ENCODE data around the gene ZEB2. TPM values are rescaled to one million over a fixed set of nuclear protein-coding genes. Genes with fewer than 3 reads are reported as not detected.

Gene ZEB2
- total and polyA plus RNA-seq, 2 donors from 2014 or later = 8.3 to 136 TPM

DNA sequence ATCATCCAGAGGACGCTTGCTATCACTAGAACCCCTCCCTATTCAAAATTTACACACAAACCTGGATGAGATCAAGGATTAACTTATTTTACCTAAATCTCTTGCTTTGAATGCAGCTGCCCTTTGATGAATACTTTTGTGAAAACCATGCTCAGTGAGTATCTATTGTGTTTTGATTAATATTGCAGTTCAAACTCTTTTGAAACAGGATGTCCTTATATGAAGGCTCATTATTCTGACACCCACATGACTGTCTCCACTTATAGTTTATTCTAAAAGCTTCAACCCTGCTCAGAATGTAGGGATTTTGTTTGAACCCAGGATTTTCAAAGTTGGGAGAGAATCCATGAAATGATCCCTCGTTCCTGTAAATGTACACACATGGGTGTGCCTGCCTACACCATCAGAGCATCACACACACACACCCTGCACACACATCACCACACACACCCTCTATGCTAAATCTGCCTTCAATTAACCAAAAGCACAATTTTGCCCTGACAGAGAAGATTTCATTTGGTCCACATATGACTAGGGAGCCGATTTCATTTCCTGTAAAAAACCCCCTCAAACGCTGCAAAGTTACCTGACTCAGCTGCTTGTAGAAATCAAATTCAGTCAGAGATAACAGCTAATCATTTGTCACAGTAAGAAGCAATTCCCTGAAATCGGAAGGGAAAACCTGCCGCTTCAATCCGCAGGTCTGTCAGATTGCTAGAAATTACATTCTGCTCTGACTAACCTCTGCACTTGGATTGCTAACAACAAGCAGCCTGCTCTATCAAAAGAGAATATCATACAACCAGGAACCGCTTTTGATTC lies 65.2 kb downstream of the ZEB2 start:
- no peaks in the 10 kb centered on the region for H3K36me3 ChIP-seq (ENCODE audit: control insufficient read depth in 2 of 3, insufficient read depth in 3 of 3, low read length in 3 of 3)
- H3K4me1 ChIP-seq (ENCODE audit: control insufficient read depth in 2 of 3, insufficient read depth in 2 of 3, low read depth in 1 of 3, low read length in 3 of 3) = peaks cover 3 to 12% (median 8%) of the 10 kb centered on the region in 3 donors
- no peak for FAIRE-seq
- peak overlapping the region in 2 of 3 donors; percentile 2 to 26 for H3K4me3 ChIP-seq (ENCODE audit: low read length in 3 of 3)
- H3K9ac ChIP-seq (ENCODE audit: low read length in 3 of 3) = peak overlapping the region in 1 of 3 donors; percentile 8
- no peak for DNase-seq
- intact Hi-C loops (cut with DNase I) = no loop called here
- TF ChIP-seq, protein P1, sequence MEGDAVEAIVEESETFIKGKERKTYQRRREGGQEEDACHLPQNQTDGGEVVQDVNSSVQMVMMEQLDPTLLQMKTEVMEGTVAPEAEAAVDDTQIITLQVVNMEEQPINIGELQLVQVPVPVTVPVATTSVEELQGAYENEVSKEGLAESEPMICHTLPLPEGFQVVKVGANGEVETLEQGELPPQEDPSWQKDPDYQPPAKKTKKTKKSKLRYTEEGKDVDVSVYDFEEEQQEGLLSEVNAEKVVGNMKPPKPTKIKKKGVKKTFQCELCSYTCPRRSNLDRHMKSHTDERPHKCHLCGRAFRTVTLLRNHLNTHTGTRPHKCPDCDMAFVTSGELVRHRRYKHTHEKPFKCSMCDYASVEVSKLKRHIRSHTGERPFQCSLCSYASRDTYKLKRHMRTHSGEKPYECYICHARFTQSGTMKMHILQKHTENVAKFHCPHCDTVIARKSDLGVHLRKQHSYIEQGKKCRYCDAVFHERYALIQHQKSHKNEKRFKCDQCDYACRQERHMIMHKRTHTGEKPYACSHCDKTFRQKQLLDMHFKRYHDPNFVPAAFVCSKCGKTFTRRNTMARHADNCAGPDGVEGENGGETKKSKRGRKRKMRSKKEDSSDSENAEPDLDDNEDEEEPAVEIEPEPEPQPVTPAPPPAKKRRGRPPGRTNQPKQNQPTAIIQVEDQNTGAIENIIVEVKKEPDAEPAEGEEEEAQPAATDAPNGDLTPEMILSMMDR (IDR thresholded peaks at IDR 0.05; ENCODE audit: borderline replicate concordance, extremely low read depth, insufficient read depth) = no peak
- peak overlapping the region in 1 of 2 donors; percentile 63 for H3K27ac ChIP-seq (ENCODE audit: low read depth in 2 of 2, low read length in 2 of 2)
- H3K9me3 ChIP-seq (ENCODE audit: control insufficient read depth in 2 of 3, insufficient read depth in 1 of 3, low read length in 3 of 3) = no peaks in the 10 kb centered on the region
- no peaks in the 10 kb centered on the region for H3K27me3 ChIP-seq (ENCODE audit: control insufficient read depth, insufficient read depth, low read length)

GRCh38 chr2:144453486-144454158 lies 66.3 kb downstream of the ZEB2 start:
- Histone ChIP-seq H3K9me3 (ENCODE audit: control insufficient read depth in 2 of 3, insufficient read depth in 1 of 3, low read length in 3 of 3) (no peaks in the 10 kb centered on the region), H3K4me3 (ENCODE audit: low read length in 3 of 3) (peak overlapping the region in 1 of 3 donors; percentile 38), H3K9ac (ENCODE audit: low read length in 3 of 3) (peak overlapping the region in 1 of 3 donors; percentile 19), H3K36me3 (ENCODE audit: control insufficient read depth in 2 of 3, insufficient read depth in 3 of 3, low read length in 3 of 3) (no peaks in the 10 kb centered on the region), H3K4me1 (ENCODE audit: control insufficient read depth in 2 of 3, insufficient read depth in 2 of 3, low read depth in 1 of 3, low read length in 3 of 3) (peaks cover 3 to 14% (median 13%) of the 10 kb centered on the region in 3 donors), H3K27ac (ENCODE audit: low read depth in 2 of 2, low read length in 2 of 2) (peak overlapping the region in 1 of 2 donors; percentile 76), H3K27me3 (ENCODE audit: control insufficient read depth, insufficient read depth, low read length) (no peaks in the 10 kb centered on the region)
- DNase-seq = no peak
- intact Hi-C loops (cut with DNase I) = no loop called here
- no peak for FAIRE-seq
- TF ChIP-seq, protein P1 (IDR thresholded peaks at IDR 0.05; ENCODE audit: borderline replicate concordance, extremely low read depth, insufficient read depth) = no peak

DNA sequence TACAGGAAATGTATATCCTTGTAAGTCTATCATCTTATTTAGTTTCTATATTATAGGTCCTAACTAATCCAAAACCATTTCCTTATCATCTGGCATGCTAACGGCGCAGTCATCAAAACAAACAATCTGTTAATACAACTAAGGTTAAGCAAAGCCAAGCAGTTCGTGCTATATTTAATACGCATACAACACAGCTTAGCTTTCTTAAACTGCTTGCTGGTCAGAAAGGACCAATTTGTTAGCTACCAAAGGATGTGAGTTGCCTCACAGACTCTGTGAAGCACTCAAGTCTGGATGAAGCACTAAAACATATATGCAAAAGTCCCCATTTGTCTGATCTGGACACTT lies 67.0 kb downstream of the ZEB2 start:
- peak overlapping the region in 2 of 3 donors; percentile 38 to 76 for H3K4me3 ChIP-seq (ENCODE audit: low read length in 3 of 3)
- no peak for DNase-seq
- intact Hi-C loops (cut with DNase I) = no loop called here

More for the DNA sequence above, 67.0 kb downstream of the ZEB2 start:
- Histone ChIP-seq H3K9me3 (ENCODE audit: control insufficient read depth in 2 of 3, insufficient read depth in 1 of 3, low read length in 3 of 3) (no peaks in the 10 kb centered on the region), H3K27ac (ENCODE audit: low read depth in 2 of 2, low read length in 2 of 2) (peak overlapping the region; percentile 68 to 76), H3K9ac (ENCODE audit: low read length in 3 of 3) (peak overlapping the region in 1 of 3 donors; percentile 19), H3K27me3 (ENCODE audit: control insufficient read depth, insufficient read depth, low read length) (no peaks in the 10 kb centered on the region), H3K4me1 (ENCODE audit: control insufficient read depth in 2 of 3, insufficient read depth in 2 of 3, low read depth in 1 of 3, low read length in 3 of 3) (peaks cover 3 to 16% (median 14%) of the 10 kb centered on the region in 3 donors), H3K36me3 (ENCODE audit: control insufficient read depth in 2 of 3, insufficient read depth in 3 of 3, low read length in 3 of 3) (no peaks in the 10 kb centered on the region)
- TF ChIP-seq, protein P1 (IDR thresholded peaks at IDR 0.05; ENCODE audit: borderline replicate concordance, extremely low read depth, insufficient read depth) = no peak
- no peak for FAIRE-seq

All from kidney (tissue), 14 donors.